ENCODE measurements around the gene RASAL3. TPM values are rescaled to one million over a fixed set of nuclear protein-coding genes. Genes with fewer than 3 reads are reported as not detected.

RASAL3 gene
- polyA plus RNA-seq, 6 donors from 2014 or later: 21.8 to 49.9 (median 32.0) TPM

DNA sequence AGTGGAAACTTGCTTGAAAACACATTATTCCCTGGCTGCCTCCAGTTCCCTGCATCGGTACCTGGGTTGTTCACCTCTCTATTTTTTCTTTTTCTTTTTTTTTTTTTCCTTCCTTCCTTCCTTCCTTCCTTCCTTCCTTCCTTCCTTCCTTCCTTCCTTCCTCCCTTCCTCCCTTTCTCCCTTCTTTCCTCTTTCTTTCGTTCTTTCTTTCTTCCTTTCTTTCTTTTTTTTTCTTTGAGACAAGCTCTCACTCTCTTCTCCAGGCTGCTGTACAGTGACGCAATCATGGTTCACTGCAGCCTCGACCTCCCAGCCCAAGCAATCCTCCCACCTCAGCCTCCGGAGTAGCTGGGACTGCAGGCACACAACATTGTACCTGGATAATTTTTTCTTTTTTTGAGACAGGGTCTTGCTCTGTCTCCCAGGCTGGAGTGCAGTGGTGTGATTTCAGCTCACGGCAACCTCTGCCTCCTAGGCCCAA lies 3.4 kb upstream of the RASAL3 start:
- H3K27me3 Mint-ChIP-seq: peaks cover 18 to 34% (median 23%) of the 10 kb centered on the region in 3 donors
- peaks cover 0 to 18% of the 10 kb centered on the region in 2 donors for H3K36me3 Mint-ChIP-seq
- ATAC-seq (ENCODE audit: low read depth in 2 of 2) (no peak), DNase-seq (no peak)
- peak overlapping the region in 2 of 6 donors; percentile 25 to 42 for H3K27ac Mint-ChIP-seq
- H3K4me3 Mint-ChIP-seq: peak overlapping the region in 4 of 8 donors; percentile 25 to 67 (median 52)
- peaks cover 40 to 54% (median 46%) of the 10 kb centered on the region in 3 donors for H3K4me1 Mint-ChIP-seq
- no peaks in the 10 kb centered on the region for H3K9me3 Mint-ChIP-seq

DNA sequence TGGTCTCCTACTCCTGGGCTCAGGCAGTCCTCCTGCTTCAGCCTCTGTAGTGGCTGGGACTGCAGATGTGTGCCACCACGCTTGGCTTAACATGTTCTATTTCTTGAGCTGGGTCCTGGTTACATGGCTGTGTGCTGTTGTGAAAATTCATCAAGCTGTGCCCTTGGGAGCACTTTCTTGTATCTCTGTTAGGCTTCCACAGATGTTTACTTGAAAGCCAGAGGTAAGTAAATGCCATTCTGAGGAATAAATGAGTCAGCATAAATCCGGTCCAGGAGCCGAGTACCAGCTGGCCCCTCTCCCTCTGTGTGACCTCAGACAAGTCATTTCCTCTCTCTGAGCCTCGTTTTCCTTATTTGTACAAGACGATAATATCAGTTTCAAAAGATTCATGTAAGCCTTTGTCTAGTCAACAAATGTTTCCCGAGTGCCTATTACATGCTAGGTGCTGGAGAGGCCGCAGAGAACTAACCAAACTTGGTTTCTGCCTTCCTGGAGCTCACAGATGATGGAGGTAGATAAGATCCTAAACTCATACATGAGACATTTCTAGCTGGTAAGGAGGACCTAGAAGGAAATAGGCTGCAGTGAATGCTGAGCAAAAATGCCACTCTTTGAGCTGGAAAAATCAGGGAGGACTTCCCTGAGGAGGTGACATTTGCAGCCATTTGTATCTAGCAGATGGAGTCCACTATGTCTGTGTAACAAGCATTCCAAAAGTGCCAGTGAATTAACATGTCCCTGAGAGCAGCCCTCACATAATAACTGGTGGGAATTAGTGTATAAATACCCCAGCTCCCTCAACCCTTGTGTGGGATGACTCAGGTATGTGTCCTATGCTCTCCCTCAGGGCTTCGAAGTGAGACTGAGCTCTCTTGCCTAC lies 2.7 kb upstream of the RASAL3 start:
- Mint-ChIP-seq H3K27me3 (peaks cover 17 to 34% (median 23%) of the 10 kb centered on the region in 3 donors), H3K4me1 (peaks cover 40 to 59% (median 52%) of the 10 kb centered on the region in 3 donors), H3K27ac (peak overlapping the region in 1 of 6 donors; percentile 66), H3K36me3 (peaks cover 0 to 18% of the 10 kb centered on the region in 2 donors), H3K4me3 (peak overlapping the region in 5 of 8 donors; percentile 61 to 77 (median 66)), H3K9me3 (no peaks in the 10 kb centered on the region)
- DNase-seq (no peak), ATAC-seq (ENCODE audit: low read depth in 2 of 2) (no peak)

DNA sequence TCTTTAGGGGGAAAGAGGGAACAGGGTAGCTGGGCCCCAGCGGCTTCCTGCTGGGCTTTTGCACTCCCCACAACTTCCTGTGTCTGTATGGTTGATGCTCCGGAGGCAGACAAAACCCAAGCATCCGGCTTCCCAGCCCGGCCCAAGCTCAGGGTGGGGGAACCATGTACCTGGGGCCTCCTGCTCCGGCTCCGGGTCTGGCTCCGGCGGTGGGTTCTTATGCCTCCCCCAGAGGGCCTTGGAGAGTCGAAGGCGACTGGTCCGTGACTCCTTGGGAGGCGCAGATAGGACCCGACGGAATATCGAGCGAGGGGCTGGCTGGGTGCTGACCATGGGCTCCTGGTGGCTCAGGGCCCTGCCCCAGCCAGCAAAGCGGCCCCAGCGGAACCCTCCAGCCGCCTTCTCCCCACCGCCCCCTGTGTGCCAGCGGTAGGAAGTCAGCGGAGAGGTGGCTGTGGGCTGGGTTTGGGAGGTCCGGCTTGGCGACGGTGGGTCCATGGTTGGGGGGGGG lies 428 bp downstream of the RASAL3 start:
- DNase-seq (peak; percentile 69), ATAC-seq (ENCODE audit: low read depth in 2 of 2) (peak; percentile 90 to 92)
- peak overlapping the region; percentile 64 to 98 (median 96) for H3K27ac Mint-ChIP-seq
- peak overlapping the region; percentile 90 to 98 (median 96) for H3K4me3 Mint-ChIP-seq
- peaks cover 5 to 7% (median 6%) of the 10 kb centered on the region in 3 donors for H3K27me3 Mint-ChIP-seq
- peaks cover 33 to 57% (median 51%) of the 10 kb centered on the region in 3 donors for H3K4me1 Mint-ChIP-seq
- H3K9me3 Mint-ChIP-seq: no peaks in the 10 kb centered on the region
- peaks cover 0 to 13% of the 10 kb centered on the region in 2 donors for H3K36me3 Mint-ChIP-seq

DNA sequence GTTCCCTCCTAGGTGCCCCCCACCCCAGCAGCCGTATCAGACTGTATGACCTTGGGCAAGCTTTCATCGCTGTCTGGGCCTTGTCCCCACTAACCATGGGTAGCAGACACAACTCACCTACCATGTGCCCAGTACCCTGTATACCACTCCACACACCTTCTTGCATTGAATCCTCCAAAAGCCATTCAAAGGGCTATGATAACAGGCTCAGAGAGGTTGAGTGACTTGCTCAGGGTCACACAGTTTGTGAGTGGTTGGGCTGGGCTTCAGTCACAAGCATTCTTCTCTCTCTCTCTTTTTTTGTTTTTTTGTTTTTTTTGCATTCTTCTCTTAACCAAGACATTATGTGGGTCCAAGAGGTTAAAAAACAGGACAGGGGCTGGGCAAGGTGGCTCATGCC lies 2.6 kb downstream of the RASAL3 start:
- Mint-ChIP-seq H3K27me3 (no peaks in the 10 kb centered on the region), H3K4me3 (peak overlapping the region in 3 of 8 donors; percentile 25 to 95 (median 77)), H3K9me3 (no peaks in the 10 kb centered on the region), H3K27ac (peak overlapping the region in 3 of 6 donors; percentile 11 to 74 (median 32)), H3K4me1 (peaks cover 17 to 43% (median 36%) of the 10 kb centered on the region in 3 donors), H3K36me3 (peaks cover 0 to 8% of the 10 kb centered on the region in 2 donors)
- ATAC-seq (ENCODE audit: low read depth in 2 of 2): no peak
- DNase-seq: no peak

DNA sequence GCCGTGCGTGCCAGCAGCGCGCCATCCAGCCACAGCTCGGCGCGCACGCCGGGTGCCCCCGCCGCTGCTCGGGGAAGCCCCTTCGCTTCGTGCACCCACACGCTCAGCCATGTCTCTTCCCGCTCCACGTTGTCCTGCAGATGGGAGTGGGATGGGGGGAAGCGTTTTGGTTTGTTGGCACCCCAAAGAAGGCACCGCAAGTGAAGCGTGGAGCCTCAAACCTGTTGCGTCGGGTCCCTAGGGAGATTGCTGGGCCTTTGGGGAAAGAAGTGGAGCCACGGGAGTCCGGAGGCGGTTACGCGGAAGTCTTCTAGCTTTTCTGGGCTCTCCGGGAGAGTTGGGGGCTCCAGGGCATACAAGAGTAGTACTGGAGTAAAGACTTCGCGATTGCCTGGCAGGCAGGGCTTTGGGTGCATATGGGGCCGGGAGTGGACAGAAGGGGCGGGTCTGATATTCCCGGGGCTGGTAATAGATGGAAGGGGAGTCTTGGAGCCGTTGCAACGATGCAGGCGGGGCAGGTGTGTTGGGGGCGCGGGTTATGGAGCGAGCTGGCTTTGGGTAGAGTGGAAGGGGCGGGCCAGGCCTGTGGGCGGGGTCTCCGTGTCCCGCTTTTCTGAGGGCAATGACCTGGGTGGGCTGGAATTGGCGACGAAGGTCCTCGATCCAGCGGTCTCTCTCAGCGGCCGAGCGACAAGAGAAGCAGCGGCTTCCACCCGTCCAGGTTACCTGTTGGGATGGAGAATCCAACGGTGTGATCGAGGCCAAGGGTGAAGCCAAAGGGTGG lies 6.5 kb downstream of the RASAL3 start:
- Mint-ChIP-seq H3K4me3 (no peak overlapping the region), H3K36me3 (peaks cover 0 to 19% of the 10 kb centered on the region in 2 donors), H3K27ac (peak overlapping the region in 3 of 6 donors; percentile 35 to 87 (median 72)), H3K4me1 (peaks cover 12 to 31% (median 17%) of the 10 kb centered on the region in 3 donors), H3K9me3 (no peaks in the 10 kb centered on the region), H3K27me3 (no peaks in the 10 kb centered on the region)
- no peak for DNase-seq
- ATAC-seq (ENCODE audit: low read depth in 2 of 2): no peak

DNA sequence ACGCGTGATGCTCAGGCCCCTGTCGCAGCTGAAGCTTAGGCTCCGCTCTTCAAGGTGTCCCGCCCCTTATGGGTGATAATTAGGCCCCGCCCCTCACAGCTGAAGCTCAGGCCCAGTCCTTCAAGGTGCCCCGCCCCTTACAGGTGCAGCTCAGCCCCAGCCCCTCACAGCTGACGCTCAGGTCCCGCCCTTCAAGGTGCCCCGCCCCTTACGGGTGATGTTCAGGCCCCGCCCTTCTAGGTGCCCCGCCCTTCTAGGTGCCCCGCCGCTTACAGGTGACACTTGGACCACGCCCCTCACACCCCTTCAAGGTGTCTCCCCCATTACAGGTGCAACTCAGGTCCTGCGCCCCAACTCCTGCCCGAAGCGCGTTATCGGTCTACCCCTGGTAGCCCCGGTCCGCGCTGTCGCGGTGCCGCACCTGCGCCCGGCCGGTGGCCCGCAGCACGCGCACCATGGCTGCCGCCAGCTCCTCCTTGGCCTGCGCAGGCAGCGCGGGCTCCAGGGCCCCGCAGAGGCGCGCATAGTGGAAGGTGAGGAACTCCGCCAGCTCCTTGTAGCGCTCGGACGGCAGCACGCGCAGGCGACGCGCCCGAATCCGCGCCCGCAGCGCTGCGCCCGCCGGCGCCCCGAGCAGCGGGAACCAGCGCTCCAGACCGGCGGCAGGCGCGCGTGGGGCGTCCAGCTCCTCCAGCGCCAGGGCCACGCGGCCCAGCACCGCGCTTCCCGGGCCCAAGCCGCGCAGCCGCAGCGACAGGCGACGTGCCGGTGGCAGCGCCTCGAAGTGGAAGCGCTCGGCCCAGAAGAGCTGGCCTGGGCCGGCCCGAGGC lies 7.3 kb downstream of the RASAL3 start:
- H3K27ac Mint-ChIP-seq: no peak overlapping the region
- no peak for DNase-seq
- no peak overlapping the region for H3K4me3 Mint-ChIP-seq
- H3K27me3 Mint-ChIP-seq: no peaks in the 10 kb centered on the region
- H3K4me1 Mint-ChIP-seq: peaks cover 10 to 24% (median 13%) of the 10 kb centered on the region in 3 donors
- H3K9me3 Mint-ChIP-seq: no peaks in the 10 kb centered on the region
- peaks cover 0 to 19% of the 10 kb centered on the region in 2 donors for H3K36me3 Mint-ChIP-seq
- ATAC-seq (ENCODE audit: low read depth in 2 of 2): no peak

DNA sequence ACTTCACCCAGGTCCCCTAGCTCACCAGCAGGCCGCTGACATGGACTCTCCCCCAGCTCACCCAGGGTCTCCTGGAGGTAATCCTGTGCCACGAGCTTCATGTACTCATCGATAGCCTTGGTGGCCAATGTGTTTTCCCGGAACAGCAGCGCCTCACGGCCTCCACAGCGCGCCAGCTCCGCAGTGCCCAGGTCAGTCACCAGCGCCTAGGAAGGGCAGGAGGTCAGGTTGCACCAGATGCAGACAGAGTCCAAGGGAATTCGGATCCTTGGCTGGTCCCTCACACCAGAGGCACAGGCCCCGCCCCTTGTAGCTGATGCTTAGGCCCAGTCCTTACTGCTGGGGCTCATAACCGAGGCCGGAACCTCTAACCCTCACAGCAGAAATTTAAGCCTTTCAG lies 7.9 kb downstream of the RASAL3 start:
- no peak overlapping the region for H3K4me3 Mint-ChIP-seq
- peak overlapping the region in 1 of 6 donors; percentile 33 for H3K27ac Mint-ChIP-seq
- peaks cover 5 to 18% (median 9%) of the 10 kb centered on the region in 3 donors for H3K4me1 Mint-ChIP-seq
- DNase-seq (no peak), ATAC-seq (ENCODE audit: low read depth in 2 of 2) (no peak)
- no peaks in the 10 kb centered on the region for H3K9me3 Mint-ChIP-seq
- no peaks in the 10 kb centered on the region for H3K27me3 Mint-ChIP-seq
- peaks cover 0 to 19% of the 10 kb centered on the region in 2 donors for H3K36me3 Mint-ChIP-seq

DNA sequence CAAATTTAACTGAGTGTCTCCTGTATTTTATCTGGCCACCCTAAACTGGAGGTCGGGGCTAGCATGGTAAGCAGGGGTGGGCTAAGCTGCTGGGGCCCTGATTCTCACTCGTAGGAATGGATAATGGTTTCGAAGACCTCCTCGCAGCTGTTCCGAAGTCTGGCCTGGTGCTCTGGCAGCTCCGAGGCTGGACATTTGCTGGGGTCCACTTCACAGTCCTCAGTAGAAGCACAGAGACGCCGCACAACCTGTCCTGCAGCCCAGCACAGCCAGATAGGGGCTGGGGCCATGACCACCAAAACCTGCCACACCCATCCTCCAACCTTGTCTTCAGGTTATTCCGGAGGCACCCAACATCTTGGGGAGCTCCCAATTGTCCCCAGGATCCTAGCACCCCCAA lies 8.3 kb downstream of the RASAL3 start:
- H3K27ac Mint-ChIP-seq: no peak overlapping the region

DNA sequence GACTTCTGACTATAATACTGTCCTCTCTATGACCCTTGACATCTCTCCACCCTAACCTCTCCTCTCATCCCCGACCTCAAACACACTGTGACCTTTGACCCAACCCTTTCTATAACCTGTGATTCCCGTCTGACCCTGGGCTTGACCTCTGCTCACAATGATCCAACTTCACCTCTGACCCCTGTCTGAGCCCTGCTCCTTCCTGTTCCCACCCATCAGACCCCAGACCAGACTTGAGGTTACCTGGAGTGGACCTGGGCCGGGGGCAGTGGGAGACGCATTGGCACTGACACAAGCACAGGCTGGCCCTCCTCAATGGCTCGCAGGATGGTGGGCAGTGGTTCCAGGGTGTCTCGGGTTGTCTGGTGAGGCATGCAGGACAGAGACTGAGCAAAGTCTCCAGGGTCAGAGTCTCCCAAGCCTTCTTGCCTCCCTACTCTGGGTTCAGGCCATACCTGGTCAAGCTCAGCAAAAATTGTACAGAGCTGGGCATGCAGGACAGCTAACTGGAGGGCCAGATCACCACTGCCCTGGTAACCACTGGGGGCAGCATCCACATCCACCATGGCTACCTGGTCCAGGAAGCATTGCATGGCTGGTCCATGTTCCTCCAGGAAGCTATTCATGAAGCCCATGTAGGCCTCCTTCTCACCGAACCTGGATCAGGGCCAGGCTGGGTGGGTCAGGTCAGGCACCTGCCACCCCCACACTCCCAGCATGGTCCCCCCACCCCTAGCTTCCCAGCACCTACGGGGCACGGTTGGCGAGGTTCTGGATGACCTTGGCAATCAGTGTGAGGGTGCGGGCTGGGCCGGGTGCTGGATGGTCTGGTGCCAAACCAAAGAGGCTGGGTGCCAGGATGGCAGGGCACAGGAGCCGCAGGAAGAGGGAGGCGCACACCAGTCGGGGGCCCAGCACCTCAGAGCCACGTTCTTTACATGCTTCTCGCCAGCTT lies 10.2 kb downstream of the RASAL3 start:
- Mint-ChIP-seq H3K36me3 (peaks cover 0 to 19% of the 10 kb centered on the region in 2 donors), H3K9me3 (no peaks in the 10 kb centered on the region), H3K4me1 (peaks cover 11 to 25% (median 20%) of the 10 kb centered on the region in 3 donors), H3K27me3 (no peaks in the 10 kb centered on the region), H3K27ac (peak overlapping the region in 2 of 6 donors; percentile 36 to 77), H3K4me3 (no peak overlapping the region)
- DNase-seq: no peak
- no peak for ATAC-seq (ENCODE audit: low read depth in 2 of 2)

More for the DNA sequence above, 8.3 kb downstream of the RASAL3 start:
- Mint-ChIP-seq H3K36me3 (peaks cover 0 to 19% of the 10 kb centered on the region in 2 donors), H3K4me1 (peaks cover 7 to 20% (median 12%) of the 10 kb centered on the region in 3 donors), H3K9me3 (no peaks in the 10 kb centered on the region), H3K27me3 (no peaks in the 10 kb centered on the region), H3K4me3 (no peak overlapping the region)
- ATAC-seq (ENCODE audit: low read depth in 2 of 2) (no peak), DNase-seq (no peak)

DNA sequence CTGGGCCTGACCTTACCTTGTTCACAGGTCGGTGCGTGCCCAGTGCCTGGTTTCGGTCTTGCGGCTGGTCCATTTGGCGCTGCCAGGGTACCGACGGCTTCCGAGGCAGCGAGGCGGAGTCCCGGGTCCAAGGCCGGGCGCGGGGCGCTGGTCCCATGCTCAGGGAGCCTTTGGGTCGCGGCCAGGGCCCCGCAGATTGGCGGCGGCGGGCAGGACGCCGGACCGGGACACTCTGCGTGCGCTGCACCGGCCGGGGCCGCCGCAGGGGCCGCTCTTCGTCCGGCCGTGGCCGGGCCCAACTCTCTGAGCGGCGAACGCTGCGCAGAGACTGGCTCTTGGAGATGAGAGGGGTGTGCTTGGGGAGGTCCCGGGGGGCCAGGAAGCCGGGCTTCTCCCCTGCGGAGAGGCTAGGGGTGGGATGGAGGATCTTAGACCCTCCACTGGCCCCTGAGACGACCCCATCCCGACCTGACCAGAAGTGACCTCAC lies 11.2 kb downstream of the RASAL3 start:
- H3K4me1 Mint-ChIP-seq: peaks cover 20 to 35% (median 28%) of the 10 kb centered on the region in 3 donors
- peak overlapping the region in 1 of 8 donors; percentile 42 for H3K4me3 Mint-ChIP-seq
- H3K27me3 Mint-ChIP-seq: no peaks in the 10 kb centered on the region
- peaks cover 0 to 17% of the 10 kb centered on the region in 2 donors for H3K36me3 Mint-ChIP-seq
- ATAC-seq (ENCODE audit: low read depth in 2 of 2): no peak
- no peak overlapping the region for H3K27ac Mint-ChIP-seq
- H3K9me3 Mint-ChIP-seq: no peaks in the 10 kb centered on the region
- no peak for DNase-seq

All from naive B cell (primary cell).